ENCODE measurements around the gene NLRP10. TPM values are rescaled to one million over a fixed set of nuclear protein-coding genes. Genes with fewer than 3 reads are reported as not detected.

Gene NLRP10
- total and polyA plus RNA-seq, 2 of the 13 experiments (the other 11 are each of a cell fraction or from before 2014, with no cell fraction given), result not detected

GRCh38 chr11:8005556-8005955 is 40.3 kb upstream of the NLRP10 start:
- H4K20me1 ChIP-seq (ENCODE audit: insufficient read depth, low read length), result no peaks in the 10 kb centered on the region
- POLR2A ChIA-PET, result interaction anchor here (1.5 kb wide), 1 partner anchor 18 kb away, joined by 3 read pairs; the partner anchor contains the start of gene EIF3F
- intact Hi-C loops (cut with micrococcal nuclease; ENCODE audit: unreplicated experiment), result no loop called here
- CTCF ChIA-PET (ENCODE audit: low intra/inter-chr PET ratio, low total read pairs), result interaction anchor here (1.2 to 3.0 kb wide), 4 partner anchors 86 to 95 kb away, joined by 3 to 20 read pairs (median 12); no protein-coding TSS in a partner anchor
- TF ChIP-seq GABPB1 (CRISPR knock-in tag; IDR thresholded peaks at IDR 0.05) (no peak), ZSCAN31 (CRISPR knock-in tag; IDR thresholded peaks at IDR 0.05; ENCODE audit: low read depth) (no peak), ARNTL (CRISPR knock-in tag; IDR thresholded peaks at IDR 0.05) (no peak)
- peak; percentile 9; the same call in 1 of the 3 replicates for ATAC-seq
- no TSS peak for BruUV-seq (replicated peaks)
- no peak for FAIRE-seq
- no peak overlapping the region for H3K4me3 ChIP-seq (replicated peaks in 1 of 3; ENCODE audit: insufficient read depth in 1 of 3, low read depth in 2 of 3, low read length in 3 of 3)
- H3K4me2 ChIP-seq (ENCODE audit: low read depth, low read length), result no peak overlapping the region
- DNase-seq (ENCODE audit: low spot score), result no peak
- no peak overlapping the region for H3K9ac ChIP-seq (ENCODE audit: insufficient read depth, low read depth, low read length)
- no peaks in the 10 kb centered on the region for H3K9me3 ChIP-seq (ENCODE audit: low read length)
- H3K27me3 ChIP-seq (ENCODE audit: control insufficient read depth in 1 of 2, insufficient read depth in 2 of 2, low read length in 2 of 2), result no peaks in the 10 kb centered on the region
- peaks cover 2% of the 10 kb centered on the region for H3K4me1 ChIP-seq (ENCODE audit: insufficient read depth, low read length)
- no peaks in the 10 kb centered on the region for H3K36me3 ChIP-seq (replicated peaks in 1 of 2; ENCODE audit: control insufficient read depth in 1 of 2, insufficient read depth in 2 of 2, low read length in 2 of 2)
- H3K79me2 ChIP-seq (ENCODE audit: insufficient read depth, low read length), result no peaks in the 10 kb centered on the region
- in situ Hi-C loops (cut with HindIII; ENCODE audit: extremely low pct_ligation_motif_present, low pct_unique_long_range_greater_than_20kb), result loop anchor here (10.0 kb wide), 2 partner anchors 89 to 259 kb away; partner anchors contain the start of gene LMO1
- H3K27ac ChIP-seq (ENCODE audit: extremely low read length, insufficient read depth, low read length), result no peak overlapping the region
- no peak overlapping the region for H2AFZ ChIP-seq (ENCODE audit: low read length)

- intact Hi-C loops (cut with micrococcal nuclease; ENCODE audit: unreplicated experiment), result no loop called here
- no peak overlapping the region for H3K4me3 ChIP-seq (replicated peaks in 1 of 3; ENCODE audit: insufficient read depth in 1 of 3, low read depth in 2 of 3, low read length in 3 of 3)
- no peaks in the 10 kb centered on the region for H3K36me3 ChIP-seq (replicated peaks in 1 of 2; ENCODE audit: control insufficient read depth in 1 of 2, insufficient read depth in 2 of 2, low read length in 2 of 2)
- peaks cover 13% of the 10 kb centered on the region for H3K4me1 ChIP-seq (ENCODE audit: insufficient read depth, low read length)
- 63% methylated on average over 1 of the region's 2 CpGs for WGBS (ENCODE audit: low lambda C conversion rate)
- no peaks in the 10 kb centered on the region for H3K79me2 ChIP-seq (ENCODE audit: insufficient read depth, low read length)
- no peak overlapping the region for H2AFZ ChIP-seq (ENCODE audit: low read length)
- in situ Hi-C loops (cut with HindIII; ENCODE audit: extremely low pct_ligation_motif_present, low pct_unique_long_range_greater_than_20kb), result loop anchor here (10.0 kb wide), 2 partner anchors 91 to 261 kb away; partner anchors contain the start of gene LMO1
- no peak overlapping the region for H3K9ac ChIP-seq (ENCODE audit: insufficient read depth, low read depth, low read length)
- H3K9me3 ChIP-seq (ENCODE audit: low read length), result no peaks in the 10 kb centered on the region
- ChIA-PET POLR2A (no interaction called here), CTCF (ENCODE audit: low intra/inter-chr PET ratio, low total read pairs) (no interaction called here)
- no peaks in the 10 kb centered on the region for H4K20me1 ChIP-seq (ENCODE audit: insufficient read depth, low read length)
- no peak for ATAC-seq
- BruUV-seq (replicated peaks), result no TSS peak
- FAIRE-seq, result no peak
- H3K27me3 ChIP-seq (ENCODE audit: control insufficient read depth in 1 of 2, insufficient read depth in 2 of 2, low read length in 2 of 2), result no peaks in the 10 kb centered on the region
- H3K4me2 ChIP-seq (ENCODE audit: low read depth, low read length), result no peak overlapping the region
- H3K27ac ChIP-seq (ENCODE audit: extremely low read length, insufficient read depth, low read length), result no peak overlapping the region
- DNase-seq (ENCODE audit: low spot score), result no peak
- no peak for TF ChIP-seq TAF15 (IDR thresholded peaks at IDR 0.05; ENCODE audit: low read depth, low read length, poor library complexity, severe bottlenecking)
- no peak for TF ChIP-seq KDM4B (CRISPR knock-in tag; IDR thresholded peaks at IDR 0.05)
- no peak for TF ChIP-seq BCL3 (CRISPR knock-in tag; IDR thresholded peaks at IDR 0.05)
- TF ChIP-seq ZNF335 (CRISPR knock-in tag; IDR thresholded peaks at IDR 0.05), result no peak
- no peak for TF ChIP-seq ZNF652 (CRISPR knock-in tag; IDR thresholded peaks at IDR 0.05; ENCODE audit: borderline replicate concordance, low read depth)
- no peak for TF ChIP-seq TBX3 (IDR thresholded peaks at IDR 0.05; ENCODE audit: borderline replicate concordance)
- TF ChIP-seq ZNF841 (CRISPR knock-in tag; IDR thresholded peaks at IDR 0.05; ENCODE audit: borderline replicate concordance), result no peak
- no peak for TF ChIP-seq ZNF160 (CRISPR knock-in tag; IDR thresholded peaks at IDR 0.05)
- TF ChIP-seq POLR2AphosphoS5 (IDR thresholded peaks at IDR 0.05; ENCODE audit: low read depth, low read length), result no peak
- no peak for TF ChIP-seq SCMH1 (CRISPR knock-in tag; IDR thresholded peaks at IDR 0.05; ENCODE audit: borderline replicate concordance)
- TF ChIP-seq, protein P1, sequence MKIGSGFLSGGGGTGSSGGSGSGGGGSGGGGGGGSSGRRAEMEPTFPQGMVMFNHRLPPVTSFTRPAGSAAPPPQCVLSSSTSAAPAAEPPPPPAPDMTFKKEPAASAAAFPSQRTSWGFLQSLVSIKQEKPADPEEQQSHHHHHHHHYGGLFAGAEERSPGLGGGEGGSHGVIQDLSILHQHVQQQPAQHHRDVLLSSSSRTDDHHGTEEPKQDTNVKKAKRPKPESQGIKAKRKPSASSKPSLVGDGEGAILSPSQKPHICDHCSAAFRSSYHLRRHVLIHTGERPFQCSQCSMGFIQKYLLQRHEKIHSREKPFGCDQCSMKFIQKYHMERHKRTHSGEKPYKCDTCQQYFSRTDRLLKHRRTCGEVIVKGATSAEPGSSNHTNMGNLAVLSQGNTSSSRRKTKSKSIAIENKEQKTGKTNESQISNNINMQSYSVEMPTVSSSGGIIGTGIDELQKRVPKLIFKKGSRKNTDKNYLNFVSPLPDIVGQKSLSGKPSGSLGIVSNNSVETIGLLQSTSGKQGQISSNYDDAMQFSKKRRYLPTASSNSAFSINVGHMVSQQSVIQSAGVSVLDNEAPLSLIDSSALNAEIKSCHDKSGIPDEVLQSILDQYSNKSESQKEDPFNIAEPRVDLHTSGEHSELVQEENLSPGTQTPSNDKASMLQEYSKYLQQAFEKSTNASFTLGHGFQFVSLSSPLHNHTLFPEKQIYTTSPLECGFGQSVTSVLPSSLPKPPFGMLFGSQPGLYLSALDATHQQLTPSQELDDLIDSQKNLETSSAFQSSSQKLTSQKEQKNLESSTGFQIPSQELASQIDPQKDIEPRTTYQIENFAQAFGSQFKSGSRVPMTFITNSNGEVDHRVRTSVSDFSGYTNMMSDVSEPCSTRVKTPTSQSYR (CRISPR knock-in tag; IDR thresholded peaks at IDR 0.05; ENCODE audit: borderline replicate concordance), result no peak
- TF ChIP-seq ZFP41 (CRISPR knock-in tag; IDR thresholded peaks at IDR 0.05; ENCODE audit: borderline replicate concordance), result no peak
Observed at GRCh38 chr11:8004008-8004407, 38.8 kb upstream of the NLRP10 start.
